ENCODE measurements around the gene CCS.
"Not testable (repeated sequence)": the region's sequence is repeated elsewhere in the genome, so short reads cannot be mapped to it uniquely, and the experiment has no call there.

Gene CCS

DNA sequence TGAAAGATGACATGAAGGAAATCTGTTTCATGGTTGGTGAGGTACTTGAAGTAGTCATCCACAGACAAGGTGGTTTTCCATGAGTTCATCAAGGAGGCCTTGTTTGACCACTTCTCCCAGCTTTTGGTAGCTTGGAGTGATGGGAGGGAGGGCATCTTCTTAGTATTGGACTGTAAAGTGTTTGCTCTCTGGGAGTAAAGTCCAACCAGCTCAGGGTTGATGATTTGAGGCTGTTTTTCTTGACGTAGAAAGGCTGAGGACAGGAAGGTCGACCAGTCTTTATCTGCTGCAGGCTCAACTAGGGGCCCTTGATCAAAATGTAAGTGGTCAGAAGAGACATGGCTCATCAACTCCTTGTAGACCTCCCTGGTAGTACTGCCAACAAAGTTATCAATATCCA lies 1.8 kb upstream of the CCS start:
- DNase-seq (ENCODE audit: low spot score): no peak

DNA sequence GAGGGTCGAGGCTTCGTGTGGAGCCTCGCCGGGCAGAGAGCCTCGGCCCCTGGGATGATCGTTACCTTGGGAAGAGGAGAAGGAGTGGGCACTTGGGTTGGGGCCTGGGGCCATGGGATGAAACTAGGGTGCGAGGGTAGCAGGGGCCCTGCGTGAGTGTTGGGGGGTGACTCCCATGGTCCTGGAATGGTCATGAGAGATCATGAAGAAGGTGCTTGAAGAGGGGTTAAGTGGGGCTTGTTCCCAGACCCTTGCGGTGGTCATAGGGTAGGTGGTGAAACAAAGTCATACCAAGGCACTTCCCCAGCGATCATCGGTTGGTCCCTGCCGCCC lies 284 bp downstream of the CCS start:
- no peak for DNase-seq (ENCODE audit: low spot score)

DNA sequence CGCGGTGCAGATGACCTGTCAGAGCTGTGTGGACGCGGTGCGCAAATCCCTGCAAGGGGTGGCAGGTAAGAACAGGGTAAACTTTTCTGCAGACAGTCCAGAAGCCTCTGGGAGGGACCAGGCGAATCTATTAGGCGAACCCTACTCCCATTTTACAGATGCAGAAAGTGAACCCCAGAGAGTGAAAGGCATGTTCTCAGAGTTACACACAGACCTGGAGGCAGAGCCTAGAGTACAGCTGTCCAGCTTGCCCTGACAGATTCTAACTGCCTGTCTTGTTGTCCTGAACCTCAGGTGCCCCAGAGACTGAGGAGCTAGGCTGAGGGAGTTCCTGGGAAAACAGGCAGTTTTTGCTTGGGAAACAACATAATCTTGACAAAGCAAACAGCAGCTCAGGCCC lies 665 bp downstream of the CCS start:
- DNase-seq (ENCODE audit: low spot score): no peak

DNA sequence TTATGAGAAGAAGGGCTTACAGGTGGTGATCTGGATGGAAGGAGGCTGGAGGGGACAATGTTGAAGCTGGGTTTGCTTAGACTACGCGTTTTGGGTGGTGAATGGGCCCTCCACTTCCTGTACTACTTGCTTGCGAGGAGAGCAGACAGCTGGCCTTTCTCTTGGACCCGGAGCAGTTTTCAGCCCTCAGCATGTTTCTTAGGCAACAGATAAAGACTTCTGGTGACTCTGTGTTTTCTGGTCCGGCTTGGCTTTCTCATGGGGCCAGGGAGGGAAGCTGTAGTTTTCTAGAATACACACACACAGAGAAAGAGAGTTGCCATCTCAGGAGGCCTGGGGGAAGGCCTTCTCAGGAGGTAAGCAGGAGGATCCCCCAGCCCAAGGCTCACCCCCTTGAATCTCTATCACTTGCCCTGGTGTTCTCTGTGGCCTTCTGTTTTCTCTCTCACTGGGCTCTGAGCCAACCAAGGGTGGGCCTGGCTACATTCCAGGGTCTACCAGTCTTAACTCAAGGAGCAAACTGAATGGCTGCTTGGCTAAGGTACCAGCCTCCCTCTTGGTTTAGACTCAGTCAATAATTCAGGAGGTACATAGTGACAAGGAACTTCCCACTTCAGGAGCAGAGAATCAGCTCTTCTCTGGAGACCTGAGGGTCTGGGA lies 2.4 kb downstream of the CCS start:
- no peak for DNase-seq (ENCODE audit: low spot score)

DNA sequence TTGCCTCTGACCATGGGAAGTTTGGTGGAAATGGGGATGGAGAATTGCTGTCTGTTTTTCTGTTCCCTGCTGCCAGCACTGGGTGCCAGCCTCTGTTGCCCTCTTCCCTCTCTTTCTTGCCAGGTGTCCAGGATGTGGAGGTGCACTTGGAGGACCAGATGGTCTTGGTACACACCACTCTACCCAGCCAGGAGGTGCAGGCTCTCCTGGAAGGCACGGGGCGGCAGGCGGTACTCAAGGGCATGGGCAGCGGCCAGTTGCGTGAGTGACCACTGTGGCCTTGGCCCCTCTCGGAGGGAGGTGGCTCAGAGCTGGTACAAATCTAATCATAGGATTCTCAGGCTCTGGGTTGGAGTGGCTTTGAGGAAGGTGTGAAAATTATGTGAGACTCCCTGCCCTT lies 6.0 kb downstream of the CCS start:
- no peak for DNase-seq (ENCODE audit: low spot score)

DNA sequence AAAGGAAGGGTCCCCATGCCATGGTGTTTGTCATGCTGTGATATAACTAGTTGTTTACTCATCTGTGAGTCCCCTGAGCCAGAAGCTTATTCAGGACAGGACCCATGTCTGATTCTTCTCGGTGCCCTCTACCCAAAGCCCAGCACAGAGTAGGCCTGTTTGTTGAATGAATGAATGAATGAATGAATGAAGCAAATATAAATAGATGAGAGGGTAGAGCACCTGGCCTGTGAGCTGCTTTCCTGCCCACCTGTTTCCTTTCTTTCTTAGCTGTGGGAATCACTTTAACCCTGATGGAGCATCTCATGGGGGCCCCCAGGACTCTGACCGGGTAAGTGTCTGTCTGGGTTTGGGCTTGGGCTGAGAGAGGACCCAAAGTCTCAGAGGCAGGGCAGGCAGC lies 7.2 kb downstream of the CCS start:
- no peak for DNase-seq (ENCODE audit: low spot score)

DNA sequence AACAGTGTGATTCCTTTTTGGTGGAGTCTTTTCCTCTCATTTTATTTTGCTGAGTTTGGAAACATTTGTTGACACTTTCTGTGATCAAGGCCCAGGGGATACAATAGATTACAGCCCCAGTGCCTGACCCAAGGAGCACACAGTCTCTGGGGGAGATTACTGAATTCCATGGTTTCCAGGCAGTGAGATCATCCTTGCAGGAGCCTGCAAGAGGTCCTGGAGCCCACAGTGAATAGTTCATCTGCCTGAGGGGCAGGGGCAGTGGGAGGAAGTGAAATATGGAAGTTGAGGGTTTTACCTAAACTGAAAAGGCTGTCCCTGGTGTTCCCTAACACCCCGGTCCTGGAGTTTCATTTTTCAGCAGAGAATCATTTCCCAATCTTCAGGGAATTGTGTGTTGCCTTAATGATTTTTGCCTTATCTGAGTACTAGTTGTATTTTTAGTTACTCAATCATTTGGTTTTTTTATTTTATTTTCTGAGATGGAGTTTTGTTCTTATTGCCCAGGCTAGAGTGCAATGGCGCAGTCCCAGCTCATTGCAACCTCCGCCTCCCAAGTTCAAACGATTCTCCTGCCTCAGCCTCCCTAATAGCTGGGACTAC lies 7.7 kb downstream of the CCS start:
- no peak for DNase-seq (ENCODE audit: low spot score)

DNA sequence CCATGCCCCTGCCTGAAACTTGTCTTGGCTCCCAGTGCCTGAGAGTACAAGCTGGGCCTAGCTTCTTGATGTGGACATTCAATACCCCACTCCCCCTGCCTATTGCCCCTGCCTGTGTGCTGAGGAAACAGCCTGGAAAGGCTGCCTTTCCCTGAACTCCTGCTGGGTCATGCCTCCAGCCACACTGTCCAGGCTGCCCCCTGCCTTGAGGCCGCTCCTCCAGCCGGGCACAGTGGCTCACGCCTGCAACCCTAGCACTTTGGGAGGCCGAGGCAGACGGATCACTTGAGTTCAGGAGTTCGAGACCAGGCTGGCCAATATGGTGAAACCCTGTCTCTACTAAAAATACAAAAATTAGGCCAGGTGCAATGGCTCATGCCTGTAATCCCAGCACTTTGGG lies 10.1 kb downstream of the CCS start:
- no peak for DNase-seq (ENCODE audit: low spot score)

DNA sequence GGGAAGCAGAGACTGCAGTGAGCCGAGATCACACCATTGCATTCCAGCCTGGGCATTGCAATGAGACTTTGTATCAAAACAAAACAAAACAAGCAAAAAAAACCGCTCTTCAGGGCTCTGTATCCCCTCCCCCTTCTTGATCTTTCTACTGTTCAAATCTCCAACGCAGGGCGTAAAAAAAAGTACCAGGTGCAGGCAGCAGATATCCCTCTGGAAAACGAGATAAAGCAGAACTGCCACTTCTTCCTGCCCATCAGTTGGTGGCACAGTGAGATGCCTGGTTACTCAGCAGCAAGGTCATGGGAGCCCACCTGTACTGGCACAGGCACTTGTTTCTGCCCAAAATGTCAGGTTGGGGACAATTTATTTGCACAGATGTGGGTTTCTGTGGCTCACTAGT lies 11.2 kb downstream of the CCS start:
- no peak for DNase-seq (ENCODE audit: low spot score)

DNA sequence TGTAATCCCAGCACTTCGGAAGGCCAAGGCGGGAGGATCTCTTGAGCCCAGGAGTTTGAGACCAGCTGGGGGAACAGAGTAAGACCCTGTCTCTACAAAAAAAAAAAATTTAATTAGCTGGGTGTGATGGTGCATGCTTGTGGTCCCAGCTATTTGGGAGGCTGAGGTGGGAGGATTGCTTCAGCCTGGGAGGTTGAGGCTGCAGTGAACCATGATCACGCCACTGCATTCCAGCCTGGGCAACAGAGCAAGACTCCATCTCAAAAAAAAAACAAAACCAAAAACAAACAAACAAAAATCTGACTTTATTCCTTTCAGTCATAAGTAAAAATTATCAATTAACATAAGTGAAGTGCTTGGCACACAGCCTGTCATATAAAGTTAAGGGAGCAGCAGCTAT lies 13.6 kb downstream of the CCS start:
- DNase-seq (ENCODE audit: low spot score): not testable (repeated sequence)

DNA sequence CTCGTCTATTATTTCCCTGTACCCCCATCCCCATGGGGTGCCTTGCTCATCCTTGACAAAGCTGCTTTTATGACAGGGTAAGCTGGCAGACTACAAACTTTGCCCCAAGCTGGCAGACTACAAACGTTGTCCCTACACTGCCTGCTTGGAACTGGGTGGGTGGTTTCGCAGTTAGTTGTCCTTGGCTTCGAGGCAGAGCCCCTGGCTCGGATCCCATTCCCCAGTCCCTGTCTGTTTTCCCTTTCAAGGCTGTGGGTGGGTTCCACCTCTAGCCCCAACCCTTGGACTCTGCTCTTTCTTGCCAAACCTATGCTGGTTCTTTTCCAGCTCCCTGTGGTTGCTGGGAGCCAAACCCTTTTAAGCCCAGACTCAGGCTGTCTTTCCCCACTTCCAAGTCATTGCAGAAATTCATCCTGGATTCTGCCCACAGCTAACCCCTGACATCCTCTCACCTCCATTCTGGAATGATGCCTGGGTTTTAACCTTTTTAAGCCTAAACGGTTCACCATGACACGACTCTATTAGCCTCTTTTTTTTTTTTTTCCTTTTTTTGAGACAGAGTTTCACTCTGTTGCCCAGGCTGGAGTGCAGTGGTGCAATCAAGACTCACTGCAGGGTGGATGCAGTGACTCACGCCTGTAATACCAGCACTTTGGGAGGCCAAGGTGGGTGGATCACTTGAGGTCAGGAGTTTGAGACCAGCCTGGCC lies 14.3 kb downstream of the CCS start:
- no peak for DNase-seq (ENCODE audit: low spot score)

DNA sequence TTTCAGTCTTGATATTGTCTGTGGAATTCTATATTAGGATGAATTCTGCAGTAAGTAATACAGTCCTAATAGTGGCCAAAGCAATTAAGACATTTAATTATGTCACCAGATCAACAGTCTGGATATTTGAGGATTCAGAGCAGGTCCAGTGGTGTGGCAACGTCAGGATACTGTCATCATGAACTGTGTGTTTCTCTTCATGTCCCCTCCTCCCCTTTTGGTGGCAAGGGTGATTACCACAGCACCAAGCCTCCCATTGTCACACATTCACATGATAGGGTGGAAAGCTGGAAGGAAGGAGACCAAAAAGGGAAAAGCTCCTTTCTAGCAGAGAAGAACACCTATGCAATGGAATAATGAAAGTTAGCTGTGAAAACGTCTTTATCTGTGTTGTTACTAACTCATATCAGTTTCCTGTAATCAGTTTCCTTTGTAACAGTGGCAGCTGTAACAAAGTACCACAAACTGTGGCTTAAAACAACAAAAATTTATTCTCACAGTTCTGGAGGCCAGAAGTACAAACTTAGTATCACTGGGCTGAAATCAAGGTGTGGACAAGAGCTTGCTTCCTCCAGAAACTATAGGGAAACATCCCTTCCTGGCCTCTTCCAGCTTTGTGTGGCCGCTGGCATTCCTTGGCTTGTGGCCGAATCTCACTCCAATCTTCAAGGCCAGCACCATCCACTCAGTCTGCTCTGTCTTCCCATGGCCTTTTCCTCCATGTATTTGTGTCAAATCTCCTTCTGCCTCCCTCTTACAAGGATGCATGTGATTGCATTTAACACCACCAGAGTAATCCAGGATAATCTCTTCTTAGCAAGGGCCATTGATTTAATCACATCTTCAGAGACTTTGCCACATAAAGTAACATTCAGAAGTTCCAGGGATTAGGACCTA lies 17.0 kb downstream of the CCS start:
- DNase-seq (ENCODE audit: low spot score): no peak

DNA sequence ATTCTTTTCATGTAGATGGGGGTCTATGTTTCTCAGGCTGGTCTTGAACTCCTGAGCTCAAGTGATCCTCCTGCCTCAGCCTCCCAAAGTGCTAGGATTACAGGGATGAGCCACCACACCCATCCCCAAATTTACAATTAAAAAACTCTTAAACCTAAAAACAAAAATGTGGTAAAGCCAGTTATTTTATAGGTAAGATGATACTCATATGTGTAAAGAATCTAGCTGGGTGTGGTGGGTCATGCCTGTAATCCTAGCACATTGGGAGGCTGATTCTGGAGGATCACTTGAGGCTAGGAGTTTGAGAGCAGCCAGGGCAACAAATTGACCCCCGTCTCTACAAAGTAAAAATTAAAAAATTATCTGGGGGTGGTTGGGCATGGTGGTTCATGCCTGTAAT lies 19.5 kb downstream of the CCS start:
- no peak for DNase-seq (ENCODE audit: low spot score)

DNA sequence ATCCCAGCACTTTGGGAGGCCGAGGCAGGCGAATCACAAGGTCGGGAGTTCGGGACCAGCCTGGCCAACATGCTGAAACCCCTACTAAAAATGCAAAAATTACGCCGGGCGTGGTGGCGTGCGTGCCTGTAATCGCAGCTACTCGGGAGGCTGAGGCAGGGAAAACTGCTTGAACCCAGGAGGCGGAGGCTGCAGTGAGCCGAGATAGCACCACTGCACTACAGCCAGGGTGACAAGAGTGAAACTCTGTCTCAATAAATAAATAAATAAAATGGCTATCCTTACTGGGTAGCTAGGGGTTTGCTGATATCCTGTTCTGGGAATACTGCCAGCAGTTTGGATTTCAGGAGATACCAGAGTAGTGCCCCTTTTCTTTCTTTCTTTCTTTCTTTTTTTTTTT lies 21.1 kb downstream of the CCS start:
- DNase-seq (ENCODE audit: low spot score): no peak

DNA sequence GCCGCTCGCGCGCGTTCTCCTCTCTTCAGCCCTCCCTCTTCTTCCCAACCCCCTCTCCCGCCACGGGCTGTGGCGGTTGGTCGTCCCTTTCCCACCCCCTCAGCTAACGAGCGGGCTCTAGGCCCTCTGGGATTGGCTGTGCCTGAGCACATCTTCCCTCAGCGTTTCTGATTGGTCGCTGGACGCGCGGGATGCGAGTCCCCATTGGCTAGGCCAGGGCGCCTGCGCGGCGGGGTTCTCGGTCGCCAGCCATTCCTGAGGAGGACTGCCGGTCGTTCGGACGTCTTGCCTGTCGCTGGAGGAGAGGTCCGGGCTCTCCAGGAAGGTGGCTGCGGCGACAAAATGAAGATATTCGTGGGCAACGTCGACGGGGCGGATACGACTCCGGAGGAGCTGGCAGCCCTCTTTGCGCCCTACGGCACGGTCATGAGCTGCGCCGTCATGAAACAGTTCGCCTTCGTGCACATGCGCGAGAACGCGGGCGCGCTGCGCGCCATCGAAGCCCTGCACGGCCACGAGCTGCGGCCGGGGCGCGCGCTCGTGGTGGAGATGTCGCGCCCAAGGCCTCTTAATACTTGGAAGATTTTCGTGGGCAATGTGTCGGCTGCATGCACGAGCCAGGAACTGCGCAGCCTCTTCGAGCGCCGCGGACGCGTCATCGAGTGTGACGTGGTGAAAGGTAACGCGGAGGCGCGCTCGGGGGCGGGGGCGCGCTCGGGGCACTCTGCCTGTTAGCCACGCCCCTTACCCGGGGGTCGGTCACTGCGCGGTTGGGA lies 23.6 kb downstream of the CCS start, which contains the start of gene RBM14:
Gene RBM14, plus strand, starts transcription at position 252 of the 776 bp plus-strand sequence. Its CDS starts 91 bp downstream, at position 343.
- DNase-seq (ENCODE audit: low spot score): peak; percentile 100

DNA sequence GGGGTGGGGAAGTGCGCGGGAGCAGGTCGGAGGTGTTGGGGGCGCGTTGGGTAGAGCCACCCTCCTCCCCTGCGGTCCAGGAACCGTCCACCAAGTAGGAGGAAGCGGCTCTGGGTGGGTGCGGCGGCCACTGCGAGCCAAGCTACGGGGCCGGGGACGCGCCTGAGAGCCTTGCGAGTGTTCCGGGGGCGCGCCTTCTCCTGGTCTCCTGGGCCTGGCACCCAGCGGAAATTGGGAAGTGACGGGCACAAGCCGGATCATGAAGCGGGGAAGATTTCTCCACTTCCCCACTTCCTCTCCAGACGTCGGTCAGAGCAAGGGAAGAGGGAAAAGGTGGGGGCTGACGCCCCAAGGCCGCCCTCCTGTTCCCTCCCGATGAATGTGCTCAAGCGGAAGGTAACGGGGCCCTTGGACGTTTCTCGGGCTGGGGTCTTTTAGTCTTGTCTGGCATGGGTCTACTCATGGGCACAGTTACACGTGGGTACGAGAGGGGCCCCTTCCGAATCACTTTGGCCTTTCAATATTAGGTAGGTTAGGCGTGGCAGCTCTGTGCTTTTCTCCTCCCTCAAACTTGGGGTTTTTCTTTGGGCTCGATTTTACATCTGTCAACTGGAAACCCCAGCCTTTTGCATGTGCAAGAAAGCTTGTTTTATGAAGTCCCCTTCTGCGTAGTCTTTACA lies 24.3 kb downstream of the CCS start:
- no peak for DNase-seq (ENCODE audit: low spot score)

DNA sequence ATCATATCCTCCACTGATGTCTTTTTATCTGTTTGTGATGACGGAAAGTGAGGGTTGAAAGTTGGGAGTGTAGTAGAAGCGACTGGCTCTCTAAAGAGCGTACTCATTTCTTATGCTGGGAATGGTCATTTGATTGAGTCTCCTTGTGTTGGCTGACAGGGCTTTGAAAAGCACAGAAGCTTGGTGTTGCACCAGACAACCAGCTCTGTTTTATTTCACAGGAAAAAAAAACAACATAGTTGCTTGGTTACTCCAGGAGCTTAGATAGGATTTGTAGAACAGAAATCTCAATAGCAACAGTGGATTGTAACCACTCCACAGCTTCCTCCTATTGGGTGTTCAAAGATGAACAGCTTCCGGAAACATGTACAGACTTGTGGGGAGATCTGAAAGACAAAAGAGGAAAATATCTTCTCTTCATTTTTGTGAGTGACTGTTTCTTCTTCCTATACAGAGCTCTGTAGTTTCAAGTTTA lies 26.1 kb downstream of the CCS start:
- peak; percentile 58 for DNase-seq (ENCODE audit: low spot score)

DNA sequence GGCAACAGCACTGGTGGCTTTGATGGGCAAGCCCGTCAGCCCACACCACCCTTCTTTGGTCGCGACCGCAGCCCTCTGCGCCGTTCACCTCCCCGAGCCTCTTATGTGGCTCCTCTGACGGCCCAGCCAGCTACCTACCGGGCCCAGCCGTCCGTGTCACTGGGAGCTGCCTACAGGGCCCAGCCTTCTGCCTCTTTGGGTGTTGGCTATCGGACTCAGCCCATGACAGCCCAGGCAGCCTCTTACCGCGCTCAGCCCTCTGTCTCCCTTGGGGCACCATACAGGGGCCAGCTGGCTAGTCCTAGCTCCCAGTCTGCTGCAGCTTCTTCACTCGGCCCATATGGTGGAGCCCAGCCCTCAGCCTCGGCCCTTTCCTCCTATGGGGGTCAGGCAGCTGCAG lies 31.5 kb downstream of the CCS start:
- DNase-seq (ENCODE audit: low spot score): no peak

DNA sequence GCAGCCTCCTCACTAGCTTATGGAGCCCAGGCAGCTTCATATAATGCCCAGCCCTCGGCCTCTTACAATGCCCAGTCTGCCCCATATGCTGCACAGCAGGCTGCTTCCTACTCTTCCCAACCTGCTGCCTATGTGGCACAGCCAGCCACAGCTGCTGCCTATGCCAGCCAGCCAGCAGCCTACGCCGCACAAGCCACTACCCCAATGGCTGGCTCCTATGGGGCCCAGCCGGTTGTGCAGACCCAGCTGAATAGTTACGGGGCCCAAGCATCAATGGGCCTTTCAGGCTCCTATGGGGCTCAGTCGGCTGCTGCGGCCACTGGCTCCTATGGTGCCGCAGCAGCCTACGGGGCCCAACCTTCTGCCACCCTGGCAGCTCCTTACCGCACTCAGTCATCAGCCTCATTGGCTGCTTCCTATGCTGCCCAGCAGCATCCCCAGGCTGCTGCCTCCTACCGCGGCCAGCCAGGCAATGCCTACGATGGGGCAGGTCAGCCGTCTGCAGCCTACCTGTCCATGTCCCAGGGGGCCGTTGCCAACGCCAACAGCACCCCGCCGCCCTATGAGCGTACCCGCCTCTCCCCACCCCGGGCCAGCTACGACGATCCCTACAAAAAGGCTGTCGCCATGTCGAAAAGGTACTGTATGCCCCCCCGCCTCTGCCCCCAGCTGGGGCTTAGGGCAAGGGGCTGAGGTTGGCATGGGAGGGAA lies 32.2 kb downstream of the CCS start:
- DNase-seq (ENCODE audit: low spot score): no peak

DNA sequence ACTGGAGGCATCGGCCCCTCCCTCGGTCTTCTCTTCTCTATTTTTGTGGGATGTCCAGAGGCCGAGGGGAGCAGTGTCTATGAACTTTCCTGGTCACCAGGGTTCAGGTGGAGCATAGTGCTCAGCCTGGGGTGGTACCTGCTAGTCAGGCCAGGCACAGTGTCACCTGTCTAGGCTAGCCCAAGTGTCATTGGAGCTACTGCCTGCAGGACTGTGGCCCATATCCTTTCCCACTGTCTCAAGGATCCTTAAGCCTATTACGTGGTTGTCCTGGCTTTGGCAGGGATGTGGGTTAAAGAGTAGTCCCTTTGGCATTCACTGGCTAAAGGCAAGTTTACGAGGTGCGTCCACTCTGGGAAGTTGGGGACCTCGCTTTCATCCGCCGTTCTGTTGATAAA lies 32.8 kb downstream of the CCS start:
- no peak for DNase-seq (ENCODE audit: low spot score)

DNA sequence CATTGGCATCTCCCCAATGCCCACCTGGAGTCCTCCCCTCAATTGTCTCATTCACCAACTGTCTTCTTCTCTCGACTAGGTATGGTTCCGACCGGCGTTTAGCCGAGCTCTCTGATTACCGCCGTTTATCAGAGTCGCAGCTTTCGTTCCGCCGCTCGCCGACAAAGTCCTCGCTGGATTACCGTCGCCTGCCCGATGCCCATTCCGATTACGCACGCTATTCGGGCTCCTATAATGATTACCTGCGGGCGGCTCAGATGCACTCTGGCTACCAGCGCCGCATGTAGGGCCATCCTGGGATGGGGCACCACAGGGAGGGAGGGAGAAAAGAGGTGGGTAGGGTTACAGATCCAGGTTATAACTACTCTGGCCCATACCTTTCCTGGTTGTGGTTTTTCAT lies 33.4 kb downstream of the CCS start:
- no peak for DNase-seq (ENCODE audit: low spot score)

Data from activated CD4-positive, alpha-beta T cell treated with anti-CD3 and anti-CD28 coated beads, Interleukin-2, Interleukin-4, amounts not matched to agents 100 ng/mL and 50 ng/mL, durations not matched to agents 16 hours and 8 hours (primary cell).